Ramos (cell line): ENCODE measurements around the gene PACS1.
"Not testable (repeated sequence)": the region's sequence is repeated elsewhere in the genome, so short reads cannot be mapped to it uniquely, and the experiment has no call there.

Source experiments
- in situ Hi-C: fragments of 300-500 bp; cut with MboI; formaldehyde crosslinking; loops from one replicate; pipeline ENCODE4 v1.14.3; 2022; ENCODE audit warnings: low sequenced_read_pairs; ENCODE audit not compliant: unreplicated experiment

The PACS1 gene

GRCh38 chr11:66239511-66239910, 169.4 kb downstream of the PACS1 start:
- in situ Hi-C loops, result no loop called here

DNA sequence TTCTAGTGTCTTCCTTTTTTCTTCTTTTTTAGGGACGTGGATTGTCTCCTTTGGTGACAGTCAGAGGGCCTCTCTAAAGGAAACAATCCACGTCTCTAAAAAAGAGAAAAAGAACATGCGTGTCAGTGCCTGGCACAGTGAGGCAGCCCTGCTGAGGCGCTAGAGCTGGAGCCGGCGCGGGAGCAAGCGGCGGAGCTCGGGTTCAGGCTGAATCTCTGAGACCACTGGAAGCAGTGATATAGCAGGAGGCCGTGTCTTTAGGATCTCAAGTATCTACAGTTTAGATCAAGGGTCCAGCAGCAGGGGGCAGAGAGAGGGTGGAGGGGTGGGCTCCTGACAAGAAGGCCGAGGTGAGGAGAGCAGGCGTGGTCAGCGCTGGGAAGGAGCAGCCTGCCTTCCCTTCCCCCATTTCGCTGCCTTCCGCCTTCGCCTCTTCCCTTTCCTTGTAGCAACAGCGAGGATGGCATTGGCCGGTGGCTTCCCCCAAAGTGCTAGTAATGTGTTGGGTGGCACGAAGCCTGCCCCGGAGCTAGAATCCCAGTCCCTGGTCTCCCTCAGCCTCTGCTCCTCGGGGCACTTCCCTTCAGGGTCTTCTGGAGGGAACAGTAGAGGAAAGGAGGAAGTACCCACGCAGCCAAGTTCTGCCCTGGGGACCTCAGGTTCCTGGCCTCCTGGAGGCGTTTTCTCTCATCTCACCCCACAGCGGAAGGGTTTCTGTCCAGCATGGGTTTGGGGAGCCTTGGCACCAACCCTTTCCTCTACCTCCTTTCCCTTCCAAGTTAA, 170.1 kb downstream of the PACS1 start:
- in situ Hi-C loops, result no loop called here

DNA sequence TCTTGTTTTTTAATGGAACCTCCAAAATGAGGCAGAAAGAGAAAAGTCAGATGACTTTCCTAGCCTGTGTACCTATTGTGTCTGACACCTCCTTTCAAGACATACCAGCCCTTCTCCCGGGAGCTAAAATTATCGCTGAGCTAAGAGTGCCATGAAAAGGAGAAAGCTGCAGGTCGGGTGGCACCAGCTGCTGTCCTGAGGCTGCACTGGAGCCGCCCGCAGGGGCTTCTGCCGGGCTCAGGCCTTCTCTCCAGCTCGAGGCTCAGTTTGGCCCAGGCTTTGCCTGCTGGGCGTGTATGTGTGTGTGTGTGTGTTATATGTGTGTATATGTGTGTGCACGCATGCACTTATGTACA, 170.7 kb downstream of the PACS1 start:
- in situ Hi-C loops, result no loop called here

DNA sequence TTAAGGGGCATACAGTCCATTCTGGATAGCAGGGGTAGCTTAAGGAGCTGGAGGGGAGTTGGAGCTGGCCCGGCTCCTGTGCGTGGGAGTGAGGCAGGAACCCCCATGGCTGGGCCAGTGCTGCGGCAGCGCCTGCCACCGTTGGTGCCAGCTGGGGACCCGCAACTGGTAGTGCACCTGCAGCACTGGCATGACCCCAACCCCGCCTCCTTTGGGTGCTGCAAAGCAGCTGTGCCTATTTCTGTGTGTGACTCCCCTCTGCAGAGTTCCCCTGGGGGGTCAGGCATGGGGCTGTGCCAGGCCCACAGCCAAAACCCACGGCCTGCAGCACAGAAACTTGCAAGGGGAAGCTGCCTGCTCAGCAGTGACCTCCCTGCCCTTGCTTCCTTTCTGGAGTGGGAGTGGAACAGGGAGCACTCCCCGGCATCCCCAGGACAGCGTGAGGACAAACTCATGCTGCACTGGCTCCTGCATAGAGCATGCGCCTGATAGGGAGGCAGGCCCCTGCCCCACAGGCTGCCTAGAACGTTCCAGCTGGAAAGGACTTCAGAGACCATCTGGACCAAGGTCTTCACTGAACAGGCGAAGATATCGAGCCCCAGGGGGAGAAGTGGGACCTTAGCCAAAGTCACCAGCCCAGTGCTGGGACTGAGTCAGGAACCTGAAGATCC, 172.2 kb downstream of the PACS1 start:
- in situ Hi-C loops, result no loop called here

- in situ Hi-C loops, result no loop called here
These were observed 173.9 kb downstream of the PACS1 start for GRCh38 chr11:66243782-66244535.

GRCh38 chr11:66247295-66247694, 177.2 kb downstream of the PACS1 start:
- in situ Hi-C loops, result no loop called here

DNA sequence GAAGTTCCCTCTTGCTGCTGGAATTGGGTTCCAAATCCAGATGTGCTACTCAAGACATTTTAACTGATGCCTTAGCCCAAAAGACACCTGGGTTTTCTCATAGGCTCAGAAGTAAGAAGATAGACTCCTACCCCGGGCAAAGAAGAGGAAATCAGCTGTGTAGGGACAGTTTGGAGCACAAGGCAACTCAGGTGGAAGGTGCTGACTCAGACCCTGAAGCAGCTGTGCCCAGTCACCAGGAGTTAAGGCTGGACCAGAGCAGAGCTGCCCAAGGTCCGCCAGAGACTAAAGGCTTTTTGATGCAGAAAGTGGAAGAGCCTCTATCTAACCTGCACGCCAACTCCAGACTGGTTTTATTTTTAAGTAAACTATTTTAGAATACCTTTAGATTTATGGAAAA, 177.7 kb downstream of the PACS1 start:
- in situ Hi-C loops, result no loop called here

- in situ Hi-C loops, result no loop called here
These were observed 178.8 kb downstream of the PACS1 start for GRCh38 chr11:66248903-66249302.

- in situ Hi-C loops, result no loop called here
These were observed 181.7 kb downstream of the PACS1 start for GRCh38 chr11:66251809-66252208.

DNA sequence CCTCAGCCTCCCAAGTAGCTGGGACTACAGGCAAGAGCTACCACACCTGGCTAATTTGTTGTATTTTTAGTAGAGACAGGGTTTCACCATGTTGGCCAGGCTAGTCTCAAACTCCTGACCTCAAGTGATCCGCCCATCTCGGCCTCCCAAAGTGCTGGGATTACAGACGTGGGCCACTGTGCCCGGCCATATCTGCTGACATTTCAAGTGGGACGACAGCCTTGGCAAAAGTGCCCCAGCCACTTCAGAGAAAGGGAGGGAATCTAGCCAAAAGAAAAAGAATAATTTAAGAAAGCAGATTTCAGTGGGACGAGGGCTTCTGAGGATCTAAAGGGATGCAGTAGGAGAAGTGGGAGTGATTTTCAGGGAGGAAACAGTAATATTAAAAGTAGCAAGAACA, 183.0 kb downstream of the PACS1 start:
- in situ Hi-C loops, result not testable (repeated sequence)

DNA sequence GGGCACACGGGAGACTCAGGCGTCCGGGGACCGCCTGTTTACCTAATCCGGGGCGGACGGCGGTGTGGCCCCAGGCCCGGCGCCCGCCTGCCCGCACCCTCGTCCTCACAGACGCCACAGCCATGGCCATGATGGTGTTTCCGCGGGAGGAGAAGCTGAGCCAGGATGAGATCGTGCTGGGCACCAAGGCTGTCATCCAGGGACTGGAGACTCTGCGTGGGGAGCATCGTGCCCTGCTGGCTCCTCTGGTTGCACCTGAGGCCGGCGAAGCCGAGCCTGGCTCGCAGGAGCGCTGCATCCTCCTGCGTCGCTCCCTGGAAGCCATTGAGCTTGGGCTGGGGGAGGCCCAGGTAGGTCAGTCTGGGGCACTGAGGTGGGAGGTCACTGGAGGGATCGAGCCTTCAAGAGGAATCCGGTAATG, 188.4 kb downstream of the PACS1 start:
- in situ Hi-C loops, result no loop called here

GRCh38 chr11:66259225-66259624, 189.2 kb downstream of the PACS1 start:
- in situ Hi-C loops, result no loop called here

DNA sequence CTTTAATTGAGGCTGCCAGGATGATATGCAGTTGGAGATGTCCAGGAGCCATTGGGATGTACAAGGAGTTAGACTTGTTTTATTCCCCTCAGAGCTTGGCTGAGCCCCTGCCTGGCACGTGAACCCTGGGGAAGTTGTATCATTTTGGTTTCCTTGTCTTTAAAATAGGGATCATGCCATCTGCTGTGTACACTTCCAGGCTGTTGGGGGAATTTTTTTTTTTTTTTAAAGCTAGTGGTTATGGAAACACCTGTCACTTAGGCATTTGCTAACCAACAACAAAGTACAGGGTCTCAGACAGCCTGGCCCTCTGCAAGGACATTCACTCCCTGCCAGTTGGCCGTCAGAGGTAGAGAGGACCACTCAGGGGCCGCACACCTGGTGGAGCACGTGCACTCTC, 189.9 kb downstream of the PACS1 start:
- in situ Hi-C loops, result no loop called here

DNA sequence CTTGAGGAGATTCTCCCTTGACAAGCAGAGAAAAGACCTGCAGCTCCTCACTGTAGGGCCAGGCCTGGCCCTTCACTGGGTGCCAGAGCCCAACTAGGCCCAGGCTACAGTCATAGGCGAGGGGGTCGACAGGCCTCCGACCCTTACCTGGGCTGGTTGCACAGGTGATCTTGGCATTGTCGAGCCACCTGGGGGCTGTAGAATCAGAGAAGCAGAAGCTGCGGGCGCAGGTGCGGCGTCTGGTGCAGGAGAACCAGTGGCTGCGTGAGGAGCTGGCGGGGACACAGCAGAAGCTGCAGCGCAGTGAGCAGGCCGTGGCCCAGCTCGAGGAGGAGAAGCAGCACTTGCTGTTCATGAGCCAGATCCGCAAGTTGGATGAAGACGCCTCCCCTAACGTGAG, 191.5 kb downstream of the PACS1 start:
- in situ Hi-C loops, result no loop called here

GRCh38 chr11:66262191-66262590, 192.1 kb downstream of the PACS1 start:
- in situ Hi-C loops, result no loop called here

- in situ Hi-C loops, result no loop called here
These were observed 192.6 kb downstream of the PACS1 start for GRCh38 chr11:66262696-66263095.

GRCh38 chr11:66263231-66263630, 193.2 kb downstream of the PACS1 start:
- in situ Hi-C loops, result no loop called here

- in situ Hi-C loops, result no loop called here
These were observed 193.7 kb downstream of the PACS1 start for GRCh38 chr11:66263785-66264184.

DNA sequence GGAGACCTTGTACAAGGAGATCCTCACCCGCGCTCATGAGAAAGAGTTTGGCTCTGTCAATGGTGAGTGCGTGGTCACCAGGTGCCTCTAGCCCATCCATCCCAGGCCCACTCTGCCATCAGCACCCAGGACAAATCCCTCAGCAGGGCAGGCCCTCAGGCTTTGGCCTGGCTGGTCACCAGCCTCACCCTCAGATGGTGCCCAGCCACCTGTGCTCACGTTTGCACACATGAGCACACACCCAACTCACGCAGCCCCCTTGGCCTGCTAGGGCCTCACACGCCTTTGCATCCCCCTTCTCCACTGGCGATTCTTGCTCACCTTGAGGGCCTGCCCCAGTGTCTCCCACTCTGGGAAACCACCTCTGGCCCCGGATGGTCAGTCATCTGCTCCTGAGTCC, 194.3 kb downstream of the PACS1 start:
- in situ Hi-C loops, result no loop called here

DNA sequence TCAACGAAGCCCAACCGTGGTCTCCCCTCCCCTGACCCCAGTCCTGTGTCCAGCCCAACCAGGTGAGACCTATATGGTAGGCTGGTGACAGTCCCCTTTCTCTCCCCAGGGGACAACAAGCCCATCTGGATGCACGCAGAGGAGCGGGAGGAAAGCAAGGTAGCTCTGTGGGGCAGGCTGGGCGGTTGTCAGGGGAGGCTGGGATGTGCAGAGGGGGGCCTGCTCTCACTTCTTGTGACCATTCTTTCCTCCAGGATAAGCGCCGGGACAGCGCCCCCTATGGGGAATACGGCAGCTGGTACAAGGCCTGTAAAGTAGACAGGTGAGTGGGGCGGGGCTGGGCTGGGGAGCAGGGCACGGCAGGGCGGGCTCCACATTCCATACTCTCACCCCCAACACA, 194.8 kb downstream of the PACS1 start:
- in situ Hi-C loops, result no loop called here
